ENCODE results near the gene C1QBP.
A peak's percentile ranks its signal among the peaks of the same experiment; 100 is the strongest.
"Not testable (repeated sequence)": the region's sequence is repeated elsewhere in the genome, so short reads cannot be mapped to it uniquely, and the experiment has no call there.

The C1QBP gene

GRCh38 chr17:5437721-5438317 is 1.1 kb downstream of the C1QBP start:
- in situ Hi-C loops (cut with MboI; ENCODE audit: low pct_unique_long_range_greater_than_20kb, low sequenced_read_pairs), result no loop called here
- no peak for DNase-seq

DNA sequence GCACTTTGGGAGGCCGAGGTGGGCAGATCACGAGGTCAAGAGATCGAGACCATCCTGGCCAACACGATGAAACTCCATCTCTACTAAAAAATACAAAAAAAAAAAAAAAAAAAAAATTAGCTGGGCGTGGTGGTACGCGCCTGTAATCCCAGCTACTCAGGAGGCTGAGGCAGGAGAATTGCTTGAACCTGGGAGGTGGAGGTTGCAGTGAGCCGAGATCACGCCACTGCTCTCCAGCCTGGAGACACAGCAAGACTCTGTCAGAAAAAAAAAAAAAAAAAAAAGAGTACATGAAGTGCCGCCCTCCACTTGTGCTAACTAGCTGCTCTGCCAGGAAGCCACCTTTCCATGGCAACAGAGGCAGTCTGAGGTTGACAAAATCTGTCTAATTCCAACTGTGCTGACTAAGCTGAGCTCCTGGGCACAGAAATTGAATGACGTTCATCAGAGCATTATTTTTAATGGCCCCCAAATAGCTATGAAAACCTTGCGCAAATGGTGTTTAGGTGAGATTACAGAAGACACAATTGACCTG is 3.1 kb downstream of the C1QBP start:
- DNase-seq; in situ Hi-C loops (cut with MboI; ENCODE audit: low pct_unique_long_range_greater_than_20kb, low sequenced_read_pairs): not testable (repeated sequence)

DNA sequence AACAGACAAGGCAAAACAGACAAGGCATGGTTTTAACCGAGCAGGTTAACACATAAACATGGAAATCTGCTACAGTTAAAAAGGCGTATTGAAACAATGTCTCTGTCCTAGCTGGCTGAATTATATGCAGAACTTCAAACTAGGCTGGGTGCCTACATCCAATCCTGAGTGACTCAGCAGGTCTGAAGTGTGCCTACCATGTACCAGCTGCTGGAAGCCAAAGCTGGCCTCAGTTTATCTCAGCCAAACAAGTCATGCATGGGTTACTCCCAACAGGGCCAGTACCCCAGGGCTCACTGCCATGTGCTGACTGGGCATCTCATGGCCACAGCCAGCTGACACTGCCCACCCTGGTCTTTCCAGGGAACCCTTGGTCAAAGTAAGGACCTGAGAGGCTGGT is 4.0 kb downstream of the C1QBP start:
- in situ Hi-C loops (cut with MboI; ENCODE audit: low pct_unique_long_range_greater_than_20kb, low sequenced_read_pairs), result no loop called here
- no peak for DNase-seq

DNA sequence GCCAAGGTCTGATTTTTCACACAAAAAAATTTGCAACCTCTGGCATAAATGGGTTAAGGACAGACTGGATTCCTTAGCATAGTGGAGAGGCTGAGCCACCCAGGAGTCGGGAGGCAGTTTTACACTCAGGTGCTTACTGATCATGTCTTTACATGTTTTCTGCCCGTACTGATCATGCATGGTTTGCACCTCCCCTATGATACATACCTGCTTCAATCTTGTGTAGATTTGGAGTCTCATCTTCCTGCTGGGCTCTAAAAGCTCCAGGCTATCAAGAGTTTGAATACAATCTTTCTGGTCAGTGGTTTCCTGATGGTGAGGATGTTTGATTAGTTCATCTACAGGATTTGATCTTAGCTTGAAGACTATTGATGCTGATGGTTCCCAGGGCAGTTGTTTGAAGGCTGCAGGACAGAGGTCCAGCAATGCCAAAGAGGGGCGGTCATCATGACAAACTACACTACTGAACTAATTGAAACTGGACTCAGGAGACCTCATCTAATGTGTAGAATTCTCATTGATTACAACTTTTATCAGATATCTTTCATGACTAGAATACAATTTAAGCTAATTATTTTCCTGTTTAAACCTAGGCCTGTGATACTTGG is 6.9 kb downstream of the C1QBP start:
- in situ Hi-C loops (cut with MboI; ENCODE audit: low pct_unique_long_range_greater_than_20kb, low sequenced_read_pairs), result no loop called here
- DNase-seq, result peak; percentile 8

GRCh38 chr17:5431234-5431633 is 7.7 kb downstream of the C1QBP start:
- peak; percentile 18 for DNase-seq
- in situ Hi-C loops (cut with MboI; ENCODE audit: low pct_unique_long_range_greater_than_20kb, low sequenced_read_pairs), result not testable (repeated sequence)

GRCh38 chr17:5430413-5430999 is 8.4 kb downstream of the C1QBP start:
- in situ Hi-C loops (cut with MboI; ENCODE audit: low pct_unique_long_range_greater_than_20kb, low sequenced_read_pairs), result no loop called here

GRCh38 chr17:5429191-5429887 is 9.6 kb downstream of the C1QBP start:
- no peak for DNase-seq
- in situ Hi-C loops (cut with MboI; ENCODE audit: low pct_unique_long_range_greater_than_20kb, low sequenced_read_pairs), result no loop called here

More at GRCh38 chr17:5430413-5430999, 8.4 kb downstream of the C1QBP start:
- DNase-seq, result no peak

- in situ Hi-C loops (cut with MboI; ENCODE audit: low pct_unique_long_range_greater_than_20kb, low sequenced_read_pairs), result no loop called here
- DNase-seq, result no peak
Measured at GRCh38 chr17:5425826-5426225, 13.1 kb downstream of the C1QBP start.

- in situ Hi-C loops (cut with MboI; ENCODE audit: low pct_unique_long_range_greater_than_20kb, low sequenced_read_pairs), result no loop called here
- DNase-seq, result no peak
Measured at GRCh38 chr17:5424909-5425308, 14.0 kb downstream of the C1QBP start.

GRCh38 chr17:5422505-5422904 is 16.4 kb downstream of the C1QBP start:
- no peak for DNase-seq
- in situ Hi-C loops (cut with MboI; ENCODE audit: low pct_unique_long_range_greater_than_20kb, low sequenced_read_pairs), result no loop called here

GRCh38 chr17:5419959-5420653 is 18.8 kb downstream of the C1QBP start, which contains the start of gene RPAIN:
TSS of gene RPAIN (plus strand) at chr17:5420182. CDS start at chr17:5420211, 29 bp downstream.
- DNase-seq, result no peak
- in situ Hi-C loops (cut with MboI; ENCODE audit: low pct_unique_long_range_greater_than_20kb, low sequenced_read_pairs), result no loop called here

DNA sequence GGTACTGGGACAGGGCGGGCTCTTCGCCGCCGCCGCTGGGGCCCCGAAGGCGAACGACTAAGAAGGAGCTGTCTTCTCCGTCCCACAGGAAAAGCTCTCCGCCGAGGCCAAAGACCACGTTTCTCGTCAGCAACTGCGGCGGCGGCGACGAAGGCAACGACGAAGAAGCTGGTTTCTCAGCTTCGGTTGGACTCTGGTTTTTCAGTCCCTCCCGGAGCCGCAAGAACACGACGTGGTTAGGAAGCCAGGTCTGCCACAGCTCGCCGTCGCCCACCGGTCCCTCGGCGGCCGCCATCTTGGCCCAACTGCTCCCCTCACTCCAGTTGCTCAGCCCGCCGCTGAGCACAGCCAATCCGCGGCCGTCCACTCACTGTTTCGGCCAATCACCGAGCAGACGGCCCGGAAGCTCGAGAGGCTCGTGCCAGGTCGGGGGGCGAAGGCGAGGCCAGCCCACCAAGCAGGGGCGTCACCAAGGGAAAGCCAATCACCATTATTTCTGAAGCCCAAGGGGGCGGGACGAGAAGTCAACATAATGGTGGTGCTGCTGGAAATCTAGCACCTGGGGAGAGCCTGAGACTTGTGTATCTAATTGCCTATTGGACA is 19.5 kb downstream of the C1QBP start, which contains the start of gene NUP88:
NUP88 (minus strand) TSS at position 307 of the 603 bp plus-strand sequence; CDS start at position 295, 12 bp downstream.
- peak; percentile 99 for DNase-seq
- in situ Hi-C loops (cut with MboI; ENCODE audit: low pct_unique_long_range_greater_than_20kb, low sequenced_read_pairs), result no loop called here

GRCh38 chr17:5418858-5419355 is 20.0 kb downstream of the C1QBP start:
- peak; percentile 92 for DNase-seq
- in situ Hi-C loops (cut with MboI; ENCODE audit: low pct_unique_long_range_greater_than_20kb, low sequenced_read_pairs), result no loop called here

DNA sequence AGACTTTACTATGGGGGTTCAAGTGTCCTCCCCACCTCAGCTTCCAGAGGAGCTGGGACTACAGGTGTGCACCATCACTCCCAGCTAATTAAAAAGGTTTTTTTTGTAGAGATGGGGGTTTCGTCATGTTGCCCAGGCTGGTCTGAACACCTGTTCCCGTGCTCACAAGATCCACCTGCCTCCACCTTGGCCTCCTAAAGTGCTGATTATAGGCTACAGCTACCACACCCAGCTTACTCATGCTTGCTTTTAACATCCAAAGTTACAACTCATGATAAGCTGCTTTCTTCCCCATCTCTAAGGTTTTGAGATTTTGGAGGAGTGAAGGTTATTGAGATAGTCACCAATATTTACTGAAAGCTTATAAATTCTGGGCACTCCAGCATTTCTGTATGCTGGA is 22.1 kb downstream of the C1QBP start:
- in situ Hi-C loops (cut with MboI; ENCODE audit: low pct_unique_long_range_greater_than_20kb, low sequenced_read_pairs), result no loop called here
- no peak for DNase-seq

DNA sequence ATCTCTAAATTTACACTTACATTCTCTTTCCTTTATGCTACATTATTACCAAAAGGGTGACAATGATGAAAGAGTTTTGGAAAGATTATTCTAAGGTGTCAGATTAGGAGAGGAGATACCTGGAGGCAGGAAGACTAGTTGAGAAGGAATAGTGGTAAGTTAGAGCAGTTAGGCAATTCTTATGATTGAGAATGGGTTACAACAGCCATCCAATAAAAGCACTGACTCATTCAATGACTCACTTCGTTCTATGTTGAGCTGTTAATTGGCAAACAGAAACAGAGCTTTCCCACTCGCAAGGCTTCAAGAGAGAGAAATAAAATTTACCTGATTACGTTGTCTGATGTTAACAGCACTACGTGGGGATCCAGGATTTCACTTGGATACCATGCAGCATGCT is 25.3 kb downstream of the C1QBP start:
- in situ Hi-C loops (cut with MboI; ENCODE audit: low pct_unique_long_range_greater_than_20kb, low sequenced_read_pairs), result no loop called here
- DNase-seq, result no peak

GRCh38 chr17:5410594-5411272 is 28.2 kb downstream of the C1QBP start:
- in situ Hi-C loops (cut with MboI; ENCODE audit: low pct_unique_long_range_greater_than_20kb, low sequenced_read_pairs), result no loop called here
- no peak for DNase-seq

GRCh38 chr17:5408186-5408585 is 30.8 kb downstream of the C1QBP start:
- in situ Hi-C loops (cut with MboI; ENCODE audit: low pct_unique_long_range_greater_than_20kb, low sequenced_read_pairs), result no loop called here
- no peak for DNase-seq

DNA sequence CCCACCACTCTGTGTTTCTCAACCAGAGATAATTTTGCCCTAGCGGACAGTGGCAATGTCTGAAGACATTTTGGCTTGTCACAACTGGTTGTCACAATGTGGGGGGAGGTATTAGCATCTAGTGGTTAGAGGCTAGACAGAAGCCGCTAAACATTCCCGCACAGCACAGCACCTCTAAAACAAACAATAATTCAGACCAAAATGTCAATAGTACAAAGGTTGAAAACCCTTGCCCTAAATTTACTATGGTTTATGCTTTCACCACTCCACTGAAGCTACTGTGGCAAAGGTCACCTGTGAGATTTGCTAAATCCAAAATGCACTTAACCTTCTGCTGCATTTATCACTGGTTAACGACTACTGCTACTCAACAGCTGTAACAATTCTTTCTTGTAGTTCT is 33.6 kb downstream of the C1QBP start:
- in situ Hi-C loops (cut with MboI; ENCODE audit: low pct_unique_long_range_greater_than_20kb, low sequenced_read_pairs), result no loop called here
- DNase-seq, result no peak

Measured in KBM-7 (cell line).